HS-5 (cell line): ENCODE data around the gene TPST1.
"Not testable (repeated sequence)": the region's sequence is repeated elsewhere in the genome, so short reads cannot be mapped to it uniquely, and the experiment has no call there.

ENCODE experiments used
- DNase-seq: peaks from one replicate; pipeline ENCODE4 v3.0.0-alpha.2; 2012; ENCODE audit warnings: low read depth

The TPST1 gene

DNA sequence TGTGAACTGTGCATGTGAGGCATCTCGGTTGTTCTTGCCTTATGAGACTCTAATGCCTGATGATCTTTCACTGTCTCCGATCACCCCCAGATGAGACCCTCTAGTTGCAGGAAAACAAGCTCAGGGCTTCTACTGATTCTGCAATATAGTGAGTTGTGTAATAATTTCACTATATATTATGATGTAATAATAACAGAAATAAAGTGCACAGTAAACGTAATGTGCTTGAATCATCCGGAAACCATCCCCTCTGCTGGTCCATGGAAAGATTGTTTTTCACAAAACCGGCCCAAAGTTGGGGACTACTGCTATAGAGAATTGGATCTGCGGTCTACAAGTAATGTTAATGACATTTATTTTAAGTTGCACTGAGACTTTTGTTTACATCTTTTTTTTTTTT, 126.7 kb downstream of the TPST1 start:
- DNase-seq = no peak

DNA sequence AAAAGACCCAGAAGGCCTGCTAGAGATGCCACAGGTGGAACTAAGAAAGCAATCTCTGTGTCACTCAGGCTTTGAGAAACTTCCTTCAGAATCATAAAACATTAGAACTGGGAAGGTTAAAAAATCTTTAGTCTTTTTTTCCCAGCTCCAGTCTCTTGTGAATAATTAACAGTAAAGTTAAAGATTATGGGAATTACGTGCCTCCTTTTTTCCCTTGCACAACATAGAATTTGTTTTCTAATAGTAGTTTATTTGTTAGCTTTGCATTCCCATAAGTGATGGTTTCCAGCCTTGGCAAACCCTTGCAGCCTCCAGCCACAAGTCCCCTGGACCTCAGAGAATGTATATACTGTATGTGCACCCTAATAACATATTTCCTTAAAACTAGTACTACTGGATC, 128.3 kb downstream of the TPST1 start:
- no peak for DNase-seq

DNA sequence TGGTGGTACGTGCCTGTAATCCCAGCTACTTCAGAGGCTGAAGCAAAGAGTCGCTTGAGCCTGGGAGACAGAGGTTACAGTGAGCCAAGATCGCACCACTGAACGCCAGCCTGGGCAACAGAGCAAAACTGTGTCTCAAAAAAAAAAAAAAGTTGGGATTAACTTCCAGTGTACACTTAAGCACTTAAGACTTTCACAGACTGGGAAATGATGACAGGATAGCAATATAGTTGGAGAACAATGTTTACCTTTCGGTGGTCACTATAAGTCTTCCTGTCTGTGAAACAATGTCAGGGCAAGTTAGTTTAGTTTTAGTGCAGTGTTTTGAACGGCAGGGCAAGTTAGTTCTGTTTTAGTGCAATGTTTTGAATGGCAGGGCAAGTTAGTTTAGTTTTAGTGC, 130.2 kb downstream of the TPST1 start:
- DNase-seq = no peak

DNA sequence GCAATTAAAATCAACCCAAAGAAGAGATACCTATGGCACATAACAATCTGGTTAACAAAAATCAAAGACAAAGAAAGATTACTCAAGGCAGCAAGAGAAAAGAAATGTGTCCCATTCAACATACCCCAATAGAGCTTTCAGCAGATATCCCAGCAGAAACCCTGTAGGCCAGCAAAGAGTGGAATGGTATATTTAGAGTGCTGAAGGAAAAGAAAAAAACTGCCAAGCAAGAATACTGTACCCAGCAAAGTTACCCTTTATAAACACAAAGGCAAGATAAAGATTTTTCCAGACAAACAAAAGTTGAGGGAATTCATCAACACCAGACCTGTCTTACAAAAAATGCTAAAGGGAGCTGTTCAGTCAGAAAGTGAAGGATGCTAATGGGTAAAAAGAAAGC, 131.6 kb downstream of the TPST1 start:
- no peak for DNase-seq

GRCh38 chr7:66339141-66339540, 134.0 kb downstream of the TPST1 start:
- no peak for DNase-seq

GRCh38 chr7:66344166-66344565, 139.0 kb downstream of the TPST1 start:
- no peak for DNase-seq

- no peak for DNase-seq
Observed at GRCh38 chr7:66348531-66348930, 143.4 kb downstream of the TPST1 start.

DNA sequence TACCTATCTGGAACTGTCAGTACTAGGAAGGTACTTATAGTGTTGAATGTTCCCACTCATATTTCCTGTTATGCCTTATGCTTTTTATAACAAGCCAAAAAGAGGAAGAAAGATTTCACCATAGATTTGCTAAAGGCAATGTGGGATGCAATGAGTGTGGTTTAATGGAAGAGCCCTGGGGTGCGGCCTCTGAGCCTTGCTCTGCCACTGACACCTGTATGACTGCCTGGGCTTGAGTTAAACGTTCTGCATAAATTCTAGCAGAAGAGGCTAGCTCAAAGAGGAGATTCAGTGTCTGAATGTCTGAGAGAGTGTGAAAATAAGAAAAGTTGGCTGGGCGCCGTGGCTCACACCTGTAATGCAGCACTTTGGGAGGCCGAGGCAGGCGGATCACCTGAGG, 143.8 kb downstream of the TPST1 start:
- DNase-seq = no peak

- DNase-seq = no peak
Observed at GRCh38 chr7:66352071-66352470, 146.9 kb downstream of the TPST1 start.

DNA sequence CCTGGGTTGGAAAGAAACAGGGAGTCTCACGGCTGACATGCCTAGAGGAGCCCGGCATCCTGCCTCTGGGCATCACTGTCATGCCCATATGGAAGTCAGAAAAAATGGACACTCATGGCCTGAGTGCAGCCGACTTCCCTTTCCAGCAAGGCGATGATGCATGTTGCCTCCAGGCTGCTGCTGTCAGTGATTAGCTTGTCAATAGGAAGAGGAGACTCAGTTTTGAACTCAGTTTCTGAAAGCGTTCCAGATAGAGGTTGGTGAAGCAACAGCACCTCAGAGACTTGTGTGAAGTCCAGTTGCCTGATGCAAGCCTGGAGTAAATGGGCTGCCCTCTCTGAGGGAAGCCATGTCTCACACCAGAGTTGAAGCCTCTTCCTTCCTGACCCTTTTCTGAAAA, 148.4 kb downstream of the TPST1 start:
- no peak for DNase-seq

GRCh38 chr7:66355756-66356155, 150.6 kb downstream of the TPST1 start:
- DNase-seq = no peak

DNA sequence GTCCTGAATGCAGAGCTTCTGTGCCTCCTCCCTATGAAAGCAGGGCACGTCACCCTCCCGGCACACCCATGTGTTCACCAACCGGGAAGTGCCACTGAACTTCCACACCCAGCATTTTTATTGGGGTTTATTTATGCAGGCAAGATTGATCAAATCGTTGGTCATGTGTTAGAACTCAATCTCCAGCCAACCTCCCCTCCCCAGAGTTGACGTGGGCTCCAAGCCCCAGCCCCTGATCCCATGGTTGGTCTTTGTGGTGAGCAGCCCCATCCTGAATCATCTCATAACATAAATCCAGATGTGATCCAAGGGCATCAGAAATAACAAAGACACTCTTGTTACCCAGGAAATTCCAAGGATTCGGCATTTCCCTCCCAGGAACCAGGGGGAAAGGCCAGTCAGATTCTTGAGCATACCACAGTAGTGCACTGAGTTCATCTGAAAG, 151.2 kb downstream of the TPST1 start:
- no peak for DNase-seq

DNA sequence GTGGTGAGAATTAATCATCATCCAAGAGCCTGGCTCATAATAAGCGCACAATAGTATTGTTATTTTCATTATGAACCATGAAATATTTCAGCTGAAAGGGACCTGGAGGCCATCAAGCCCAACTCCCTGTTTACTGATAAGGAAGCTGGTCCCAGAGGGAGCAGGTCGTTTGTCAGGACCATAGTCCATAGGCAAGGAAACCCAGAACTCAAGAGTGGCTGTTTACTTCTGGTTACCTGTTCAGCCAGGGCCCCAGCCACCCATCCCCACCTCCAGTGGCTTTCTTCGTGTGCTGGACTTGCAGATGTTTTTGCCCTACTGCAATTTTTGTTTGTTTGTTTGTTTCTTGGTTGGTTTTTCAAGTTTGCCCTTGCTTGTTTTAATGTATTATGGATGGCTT, 152.0 kb downstream of the TPST1 start:
- no peak for DNase-seq

- no peak for DNase-seq
Observed at GRCh38 chr7:66359656-66360211, 154.6 kb downstream of the TPST1 start.

GRCh38 chr7:66362136-66362535, 157.0 kb downstream of the TPST1 start:
- DNase-seq = no peak

GRCh38 chr7:66363635-66364034, 158.5 kb downstream of the TPST1 start:
- DNase-seq = no peak

- DNase-seq = not testable (repeated sequence)
Observed at GRCh38 chr7:66365031-66365430, 159.9 kb downstream of the TPST1 start.

- DNase-seq = no peak
Observed at GRCh38 chr7:66371096-66371824, 166.1 kb downstream of the TPST1 start.

GRCh38 chr7:66374141-66374840, 169.2 kb downstream of the TPST1 start:
- not testable (repeated sequence) for DNase-seq

DNA sequence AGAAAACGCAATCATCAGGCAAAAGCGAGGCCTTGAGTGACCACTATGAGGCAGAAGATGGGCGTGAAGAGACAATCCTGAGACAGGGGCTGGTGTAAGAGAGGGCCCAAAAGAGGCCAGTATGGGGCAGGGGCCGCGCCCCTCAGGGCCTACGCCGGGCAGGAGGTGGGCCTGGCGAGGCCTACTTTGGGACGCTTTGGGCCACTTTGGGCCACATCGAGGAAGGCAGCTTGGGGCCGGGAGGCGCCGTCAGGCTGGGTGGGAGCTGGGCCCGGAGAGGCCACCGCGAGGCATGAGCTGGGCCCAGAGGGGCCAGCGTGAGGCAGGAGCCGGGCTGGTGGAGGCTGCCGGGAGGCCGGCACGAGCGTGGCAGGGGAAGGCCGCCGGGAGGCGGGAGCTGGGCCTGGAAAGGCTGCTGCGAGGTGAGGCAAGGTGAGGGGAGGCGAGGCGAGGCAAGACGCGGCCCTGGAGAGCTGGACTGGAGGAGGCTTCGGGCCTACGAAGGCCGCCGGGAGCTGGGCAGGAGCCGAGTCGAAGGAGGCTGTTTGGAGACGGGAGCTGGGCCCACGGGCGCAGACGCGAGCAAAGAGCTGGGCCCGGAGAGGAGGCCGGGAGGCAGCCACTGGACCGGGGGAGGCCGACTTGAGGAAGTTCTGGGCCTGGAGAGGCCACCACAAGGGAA, 171.3 kb downstream of the TPST1 start:
- DNase-seq = no peak

DNA sequence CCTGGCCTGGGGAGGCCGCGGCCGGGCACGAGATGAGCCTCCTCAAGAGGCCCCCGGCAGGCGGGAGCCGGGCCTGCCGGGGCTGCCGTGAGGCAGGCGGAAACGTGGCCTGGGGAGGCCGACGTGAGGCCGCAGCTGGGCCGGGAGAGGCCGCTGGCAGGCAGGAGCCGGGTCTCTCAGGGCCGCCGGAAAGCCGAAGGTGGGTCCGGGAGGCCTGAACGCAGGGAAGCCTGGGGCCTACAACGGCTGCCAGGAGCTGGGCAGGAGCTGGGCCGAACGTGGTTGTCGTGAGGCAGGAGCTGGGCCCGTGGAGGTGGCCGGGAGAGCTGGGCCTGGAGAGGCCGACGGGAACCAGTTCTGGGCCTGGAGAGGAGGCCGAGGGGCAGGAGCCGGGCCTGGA, 171.9 kb downstream of the TPST1 start:
- no peak for DNase-seq

- no peak for DNase-seq
Observed at GRCh38 chr7:66377714-66378113, 172.6 kb downstream of the TPST1 start.
